Tibial nerve (tissue), 3 donors: Measurements from ENCODE around the gene EXT2.

Source experiments
- POLR2A ChIP-seq, 2 donors: fragments of 450-650 bp; IDR thresholded peaks; one replicate each; pipeline ENCODE4 v1.6.1; 2017; ENCODE audit warnings: antibody characterized with exemption in 2 of 2, mild to moderate bottlenecking in 2 of 2, moderate library complexity in 2 of 2
- TF ChIP-seq, protein P1 (sequence below), 5 experiments: fragments of 200-600 bp in 3 of 5; fragments of 450-650 bp in 2 of 5; sonication (generic) in 3 of 5; IDR thresholded peaks; one replicate each; pipeline ENCODE4 v1.5.1; 2016 to 2019; ENCODE audit warnings: antibody characterized with exemption in 5 of 5, mild to moderate bottlenecking in 3 of 5, moderate library complexity in 2 of 5

DNA sequence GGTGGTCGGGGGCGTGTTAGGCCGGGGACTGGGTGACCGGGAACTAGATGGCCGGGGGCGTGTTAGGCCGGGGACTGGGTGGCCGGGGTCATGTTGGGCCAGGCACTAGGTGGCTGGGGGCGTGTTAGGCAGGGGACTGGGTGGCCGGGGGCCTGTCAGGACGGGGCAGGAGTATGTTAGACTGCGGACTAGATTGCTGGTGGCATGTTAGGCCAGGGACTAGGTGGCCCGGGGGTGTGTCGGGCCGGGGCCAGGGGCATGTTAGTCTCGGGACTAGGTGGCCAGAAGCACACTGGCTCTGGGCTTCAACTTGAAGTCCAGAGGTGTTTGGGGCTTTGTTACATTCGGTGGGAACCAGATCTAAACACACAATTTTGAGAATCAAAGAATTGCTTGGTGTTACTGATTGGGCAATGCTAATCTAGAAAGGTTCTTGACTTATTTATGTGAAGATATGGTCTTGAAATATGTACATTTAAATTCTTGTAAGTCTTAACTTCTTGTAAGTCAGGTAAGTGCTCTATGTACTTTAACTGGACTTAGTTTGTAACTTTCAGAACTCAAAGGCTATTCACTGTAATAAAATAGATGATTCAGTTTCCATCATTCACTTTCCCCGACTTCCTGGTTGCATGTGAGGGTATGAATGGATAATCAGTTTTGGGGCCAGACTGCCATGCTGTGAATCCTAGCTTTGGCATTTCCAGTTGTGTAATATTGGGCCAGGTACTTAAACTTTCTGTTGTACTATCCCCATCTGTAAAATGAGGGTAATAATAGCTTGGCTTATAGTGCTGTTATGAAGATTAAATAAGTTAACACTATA lies 1.1 kb downstream of the EXT2 start:
- TF ChIP-seq, protein P1, sequence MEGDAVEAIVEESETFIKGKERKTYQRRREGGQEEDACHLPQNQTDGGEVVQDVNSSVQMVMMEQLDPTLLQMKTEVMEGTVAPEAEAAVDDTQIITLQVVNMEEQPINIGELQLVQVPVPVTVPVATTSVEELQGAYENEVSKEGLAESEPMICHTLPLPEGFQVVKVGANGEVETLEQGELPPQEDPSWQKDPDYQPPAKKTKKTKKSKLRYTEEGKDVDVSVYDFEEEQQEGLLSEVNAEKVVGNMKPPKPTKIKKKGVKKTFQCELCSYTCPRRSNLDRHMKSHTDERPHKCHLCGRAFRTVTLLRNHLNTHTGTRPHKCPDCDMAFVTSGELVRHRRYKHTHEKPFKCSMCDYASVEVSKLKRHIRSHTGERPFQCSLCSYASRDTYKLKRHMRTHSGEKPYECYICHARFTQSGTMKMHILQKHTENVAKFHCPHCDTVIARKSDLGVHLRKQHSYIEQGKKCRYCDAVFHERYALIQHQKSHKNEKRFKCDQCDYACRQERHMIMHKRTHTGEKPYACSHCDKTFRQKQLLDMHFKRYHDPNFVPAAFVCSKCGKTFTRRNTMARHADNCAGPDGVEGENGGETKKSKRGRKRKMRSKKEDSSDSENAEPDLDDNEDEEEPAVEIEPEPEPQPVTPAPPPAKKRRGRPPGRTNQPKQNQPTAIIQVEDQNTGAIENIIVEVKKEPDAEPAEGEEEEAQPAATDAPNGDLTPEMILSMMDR (IDR thresholded peaks at IDR 0.05): no peak
- TF ChIP-seq POLR2A (IDR thresholded peaks at IDR 0.05): no peak
